Fibroblast of mammary gland (primary cell): ENCODE data around the gene MKLN1.

Experiments used
- DNase-seq: peaks from one replicate; pipeline ENCODE4 v3.0.0-alpha.2; 2010; ENCODE audit warnings: low read depth
- H3K4me3 ChIP-seq: 2 replicates; pipeline ENCODE4 v1.5.1; 2011; ENCODE audit warnings: low read depth, mild to moderate bottlenecking, low read length, moderate library complexity; ENCODE audit not compliant: control insufficient read depth
- CTCF ChIP-seq: conservative IDR thresholded peaks from 2 replicates; pipeline ENCODE4 v1.5.1; 2011; ENCODE audit warnings: low read depth, low read length, inconsistent platforms; ENCODE audit not compliant: control insufficient read depth, insufficient read depth

The MKLN1 gene

GRCh38 chr7:131505636-131506557, 178.2 kb downstream of the MKLN1 start:
- no peak for DNase-seq
- TF ChIP-seq CTCF: no peak
- H3K4me3 ChIP-seq: no peak overlapping the region

- no peak overlapping the region for H3K4me3 ChIP-seq
- no peak for DNase-seq
- TF ChIP-seq CTCF: no peak
Measured at GRCh38 chr7:131506597-131506996, 178.9 kb downstream of the MKLN1 start.

DNA sequence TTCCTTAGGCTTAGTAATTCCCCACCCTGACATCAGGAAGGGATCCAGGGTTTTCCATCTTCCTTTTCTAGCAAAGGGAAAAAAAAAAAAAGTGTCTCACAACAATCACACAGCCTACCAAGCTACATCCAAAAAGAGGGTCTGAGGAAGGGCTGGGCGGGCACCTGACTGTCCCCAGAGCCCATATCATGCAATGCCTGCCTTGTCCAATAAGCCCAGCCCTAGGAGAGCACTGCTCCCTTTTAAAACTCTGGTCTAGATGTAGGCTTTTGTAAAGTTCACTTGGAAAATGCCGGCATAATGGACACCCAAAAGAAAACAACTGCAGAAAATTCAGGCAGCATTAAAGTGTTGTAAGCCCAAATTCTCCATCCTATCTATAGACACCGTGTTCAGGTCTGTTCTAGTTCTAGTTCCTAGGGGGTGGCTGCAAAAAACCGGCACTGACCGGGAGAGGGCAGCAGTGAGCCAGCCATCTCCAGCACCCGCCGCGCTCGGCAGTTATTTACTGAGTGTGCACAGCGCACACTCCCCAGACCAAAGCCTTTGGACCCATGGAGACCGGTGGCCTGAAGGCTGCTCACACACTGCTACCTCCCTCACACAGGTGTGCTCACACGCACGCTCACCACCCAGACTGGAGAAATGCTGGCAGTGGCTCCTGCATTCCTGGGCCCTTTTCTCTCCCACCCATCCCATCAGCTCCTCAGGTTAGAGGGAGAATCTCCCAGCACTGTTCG, 180.1 kb downstream of the MKLN1 start:
- H3K4me3 ChIP-seq: no peak overlapping the region
- DNase-seq: peak; percentile 59
- TF ChIP-seq CTCF: peak; percentile 86

DNA sequence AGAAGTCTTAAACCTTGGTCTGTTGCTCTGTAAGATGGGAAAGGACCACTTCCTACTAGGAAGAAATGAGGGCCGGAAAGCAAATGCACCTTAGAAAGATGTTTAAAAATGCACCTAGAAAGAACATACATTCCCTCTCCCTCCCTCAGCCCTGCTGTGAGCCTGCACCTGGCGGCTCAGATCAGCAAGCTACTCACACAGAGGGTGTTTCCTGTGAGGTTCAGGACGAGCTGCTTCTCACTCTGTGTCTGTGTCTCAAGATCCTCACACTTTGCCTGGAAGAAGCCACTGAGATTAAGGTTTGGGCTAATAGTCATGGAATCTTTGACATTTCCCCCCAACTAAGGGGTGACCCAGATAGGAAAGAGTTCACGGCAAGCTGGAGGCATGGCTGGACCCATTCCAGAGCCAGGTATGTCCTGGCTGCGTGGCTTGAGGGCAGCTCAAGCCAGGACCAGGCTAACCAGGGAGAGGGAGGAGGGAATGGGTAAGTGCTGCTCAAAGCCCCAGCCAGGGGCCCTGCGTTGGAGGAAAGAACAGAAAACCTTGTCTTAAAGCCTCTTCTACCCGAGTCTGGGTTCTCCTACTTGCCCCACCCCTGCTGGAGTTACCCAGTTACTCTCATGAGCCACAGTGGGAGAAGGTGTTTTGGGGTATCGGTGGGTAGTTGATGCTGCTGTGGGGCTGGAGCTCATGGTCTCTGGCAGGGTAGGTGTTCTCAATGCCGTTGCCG, 181.2 kb downstream of the MKLN1 start:
- H3K4me3 ChIP-seq: no peak overlapping the region
- DNase-seq: no peak
- TF ChIP-seq CTCF: no peak

DNA sequence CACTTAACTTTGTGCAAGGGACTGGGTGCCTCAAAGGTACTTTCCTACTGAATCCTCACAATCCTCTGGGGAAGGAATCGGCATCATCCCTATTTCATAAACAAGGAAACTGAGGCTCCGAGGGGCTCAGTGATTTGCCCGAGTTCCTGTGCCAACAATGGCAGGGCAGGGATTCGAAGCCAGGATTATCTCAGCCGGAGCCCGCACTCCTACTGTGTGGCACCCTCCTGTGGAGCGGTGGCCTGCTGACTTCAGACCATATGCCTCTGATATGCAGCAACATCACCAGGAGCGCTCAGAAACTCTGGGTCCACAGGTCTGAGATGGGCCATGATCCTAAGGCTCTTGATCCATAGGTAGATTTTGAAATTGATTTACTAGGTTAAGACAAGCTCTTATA, 182.1 kb downstream of the MKLN1 start:
- no peak for DNase-seq
- H3K4me3 ChIP-seq: no peak overlapping the region
- no peak for TF ChIP-seq CTCF

DNA sequence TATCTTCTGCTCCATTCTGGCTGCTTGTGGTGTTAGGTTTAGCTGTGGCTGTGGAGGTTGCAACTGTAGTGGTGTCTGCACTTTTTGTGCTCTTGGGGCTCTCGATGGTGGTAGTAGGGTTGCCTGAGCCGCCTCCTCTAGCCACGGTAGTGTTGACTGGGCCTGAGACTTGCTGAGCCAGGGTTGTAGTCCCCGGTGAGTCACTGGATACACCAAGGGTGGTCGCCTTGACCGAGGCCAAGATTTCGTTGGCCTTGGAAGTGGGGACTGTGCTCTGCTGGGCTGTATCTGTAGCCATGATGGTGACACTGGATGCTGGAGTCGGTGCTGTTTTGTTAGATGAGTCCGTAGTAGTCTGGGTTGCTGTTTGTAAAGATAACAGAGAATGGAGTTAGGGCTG, 183.4 kb downstream of the MKLN1 start:
- TF ChIP-seq CTCF: no peak
- DNase-seq: no peak
- no peak overlapping the region for H3K4me3 ChIP-seq
